Suprapubic skin (tissue), 4 donors: ENCODE data around the gene KLHL14. TPM values are rescaled to one million over a fixed set of nuclear protein-coding genes. Genes with fewer than 3 reads are reported as not detected.
A peak's percentile ranks its signal among the peaks of the same experiment; 100 is the strongest.

ENCODE experiments used
- DNase-seq, 2 donors: peaks; one replicate each; pipeline ENCODE4 v3.0.0-alpha.2; 2019; ENCODE audit warnings: low spot score in 2 of 2
- H3K27ac ChIP-seq: fragments of 200-600 bp; sonication (generic); one replicate; pipeline ENCODE4 v1.5.1; 2019
- H3K27me3 ChIP-seq: fragments of 200-600 bp; sonication (generic); one replicate; pipeline ENCODE4 v1.5.1; 2019
- H3K36me3 ChIP-seq: fragments of 200-600 bp; sonication (generic); one replicate; pipeline ENCODE4 v1.5.1; 2019
- H3K4me1 ChIP-seq: fragments of 200-600 bp; sonication (generic); one replicate; pipeline ENCODE4 v1.5.1; 2019
- H3K4me3 ChIP-seq: fragments of 200-600 bp; sonication (generic); one replicate; pipeline ENCODE4 v1.5.1; 2019; ENCODE audit warnings: mild to moderate bottlenecking
- H3K9me3 ChIP-seq: fragments of 200-600 bp; sonication (generic); one replicate; pipeline ENCODE4 v1.5.1; 2019
- CTCF ChIP-seq, 2 donors: fragments of 200-600 bp in 1 of 2; fragments of 450-650 bp in 1 of 2; sonication (generic) in 1 of 2; IDR thresholded peaks; one replicate each; pipeline ENCODE4 v1.5.1; 2016 to 2019; ENCODE audit warnings: antibody characterized with exemption in 2 of 2, mild to moderate bottlenecking in 1 of 2, moderate library complexity in 1 of 2
- EP300 ChIP-seq: sonication (generic); formaldehyde crosslinking; IDR thresholded peaks from one replicate; pipeline ENCODE4 v1.6.1; 2017; ENCODE audit warnings: antibody characterized with exemption
- POLR2A ChIP-seq, 2 donors: fragments of 450-650 bp; IDR thresholded peaks; one replicate each; pipeline ENCODE4 v1.6.1; 2017; ENCODE audit warnings: antibody characterized with exemption in 2 of 2, mild to moderate bottlenecking in 2 of 2, moderate library complexity in 2 of 2
- POLR2AphosphoS5 ChIP-seq, 3 donors: sonication (generic); formaldehyde crosslinking; IDR thresholded peaks; one replicate each; pipeline ENCODE4 v1.6.1; 2017; ENCODE audit warnings: antibody characterized with exemption in 3 of 3
- WGBS: methylation state at CpG from one replicate; pipeline ENCODE4 v1.1.5; 2018; 5-methylcytosine and 5-hydroxymethylcytosine counted together
- total RNA-seq, 4 donors: library from RNA; depleted of rRNA; stranded (reverse); fragments of >200 nt; gene quantifications; one replicate each; pipeline ENCODE4 v1.1.0, GENCODE V29; 2016

KLHL14 gene
- under 1 TPM in 2 of 4 donors, not detected in 2; 0.13 to 0.24 TPM for total RNA-seq

- no peak for DNase-seq
- 27% methylated on average over 17 of the region's 17 CpGs for WGBS
- Histone ChIP-seq H3K36me3 (no peaks in the 10 kb centered on the region), H3K9me3 (no peaks in the 10 kb centered on the region), H3K4me3 (peak within 1 kb of the TSS; percentile 50), H3K27me3 (peaks cover 47% of the 10 kb centered on the region), H3K27ac (no peak within 1 kb of the TSS), H3K4me1 (peaks cover 35% of the 10 kb centered on the region)
- TF ChIP-seq CTCF (IDR thresholded peaks at IDR 0.05) = no peak
- no peak for TF ChIP-seq POLR2AphosphoS5 (IDR thresholded peaks at IDR 0.05)
These were observed at the start of gene KLHL14 for GRCh38 chr18:32772581-32773381. KLHL14 (minus strand) TSS chr18:32773023; CDS start chr18:32770591, 2,432 bp downstream.

GRCh38 chr18:32822197-32822596 is 49.4 kb upstream of the KLHL14 start:
- Histone ChIP-seq H3K27me3 (no peaks in the 10 kb centered on the region), H3K4me1 (no peaks in the 10 kb centered on the region), H3K36me3 (no peaks in the 10 kb centered on the region), H3K9me3 (no peaks in the 10 kb centered on the region), H3K4me3 (no peak overlapping the region), H3K27ac (no peak overlapping the region)
- DNase-seq = no peak
- TF ChIP-seq EP300 = no peak
- TF ChIP-seq POLR2AphosphoS5 (IDR thresholded peaks at IDR 0.05) = no peak
- no peak for TF ChIP-seq POLR2A (IDR thresholded peaks at IDR 0.05)
- TF ChIP-seq CTCF (IDR thresholded peaks at IDR 0.05) = no peak
- WGBS = 89% methylated on average over 16 of the region's 16 CpGs

GRCh38 chr18:32815881-32816280 is 43.1 kb upstream of the KLHL14 start:
- H3K9me3 ChIP-seq = no peaks in the 10 kb centered on the region
- TF ChIP-seq CTCF (IDR thresholded peaks at IDR 0.05) (no peak), EP300 (no peak), POLR2AphosphoS5 (IDR thresholded peaks at IDR 0.05) (no peak), POLR2A (IDR thresholded peaks at IDR 0.05) (no peak)
- no peak for DNase-seq
- H3K27ac ChIP-seq = no peak overlapping the region
- no peaks in the 10 kb centered on the region for H3K27me3 ChIP-seq
- no peak overlapping the region for H3K4me3 ChIP-seq
- 65% methylated on average over 3 of the region's 3 CpGs for WGBS
- no peaks in the 10 kb centered on the region for H3K4me1 ChIP-seq
- H3K36me3 ChIP-seq = no peaks in the 10 kb centered on the region

GRCh38 chr18:32812342-32812741 is 39.5 kb upstream of the KLHL14 start:
- H3K9me3 ChIP-seq = no peaks in the 10 kb centered on the region
- WGBS = 94% methylated on average over 3 of the region's 3 CpGs
- no peak for TF ChIP-seq CTCF (IDR thresholded peaks at IDR 0.05)
- no peak for TF ChIP-seq POLR2AphosphoS5 (IDR thresholded peaks at IDR 0.05)
- TF ChIP-seq EP300 = no peak
- TF ChIP-seq POLR2A (IDR thresholded peaks at IDR 0.05) = no peak
- no peak overlapping the region for H3K27ac ChIP-seq
- H3K27me3 ChIP-seq = no peaks in the 10 kb centered on the region
- no peaks in the 10 kb centered on the region for H3K4me1 ChIP-seq
- DNase-seq = no peak
- no peaks in the 10 kb centered on the region for H3K36me3 ChIP-seq
- H3K4me3 ChIP-seq = no peak overlapping the region

- Histone ChIP-seq H3K36me3 (no peaks in the 10 kb centered on the region), H3K4me1 (no peaks in the 10 kb centered on the region), H3K9me3 (no peaks in the 10 kb centered on the region), H3K4me3 (no peak overlapping the region), H3K27me3 (no peaks in the 10 kb centered on the region), H3K27ac (no peak overlapping the region)
- TF ChIP-seq POLR2AphosphoS5 (IDR thresholded peaks at IDR 0.05) (no peak), POLR2A (IDR thresholded peaks at IDR 0.05) (no peak), EP300 (no peak), CTCF (IDR thresholded peaks at IDR 0.05) (no peak)
- no peak for DNase-seq
- WGBS = 81% methylated on average over 1 of the region's 1 CpG
These were observed 37.5 kb upstream of the KLHL14 start for GRCh38 chr18:32810314-32810713.
